NCI-H1417 treated with DMSO at 0.1 percent for 48 hours (cell line): ENCODE results near the gene TMEM239.
A peak's percentile ranks its signal among the peaks of the same experiment; 100 is the strongest.
"Not testable (repeated sequence)": the region's sequence is repeated elsewhere in the genome, so short reads cannot be mapped to it uniquely, and the experiment has no call there.

Experiments used
- DNase-seq: peaks from one replicate; lab custom pipeline; 2025; lab: John Stamatoyannopoulos, UW

Gene TMEM239

GRCh38 chr20:2820896-2821869 lies 5.0 kb downstream of the TMEM239 start:
- DNase-seq, result no peak

- no peak for DNase-seq
Observed at GRCh38 chr20:2822073-2822472, 5.9 kb downstream of the TMEM239 start.

GRCh38 chr20:2825761-2826160 lies 9.6 kb downstream of the TMEM239 start:
- no peak for DNase-seq

- no peak for DNase-seq
Observed at GRCh38 chr20:2826655-2827054, 10.5 kb downstream of the TMEM239 start.

GRCh38 chr20:2829376-2829775 lies 13.2 kb downstream of the TMEM239 start:
- no peak for DNase-seq

DNA sequence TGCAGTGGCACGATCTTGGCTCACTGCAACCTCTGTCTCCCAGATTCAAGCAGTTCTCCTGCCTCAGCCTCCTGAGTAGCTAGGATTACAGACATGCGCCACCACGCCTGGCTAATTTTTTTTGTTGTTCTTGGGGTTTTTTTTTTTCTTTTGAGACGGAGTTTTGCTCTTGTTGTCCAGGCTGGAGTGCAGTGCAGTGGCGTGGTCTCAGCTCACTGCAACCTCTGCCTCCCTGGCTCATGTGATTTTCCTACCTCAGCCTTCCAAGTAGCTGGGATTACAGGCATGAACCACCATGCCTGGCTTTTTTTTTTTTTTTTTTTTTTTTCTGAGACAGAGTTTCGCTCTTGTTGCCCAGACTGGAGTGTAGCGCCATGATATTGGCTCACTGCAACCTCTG lies 15.0 kb downstream of the TMEM239 start:
- DNase-seq, result not testable (repeated sequence)

DNA sequence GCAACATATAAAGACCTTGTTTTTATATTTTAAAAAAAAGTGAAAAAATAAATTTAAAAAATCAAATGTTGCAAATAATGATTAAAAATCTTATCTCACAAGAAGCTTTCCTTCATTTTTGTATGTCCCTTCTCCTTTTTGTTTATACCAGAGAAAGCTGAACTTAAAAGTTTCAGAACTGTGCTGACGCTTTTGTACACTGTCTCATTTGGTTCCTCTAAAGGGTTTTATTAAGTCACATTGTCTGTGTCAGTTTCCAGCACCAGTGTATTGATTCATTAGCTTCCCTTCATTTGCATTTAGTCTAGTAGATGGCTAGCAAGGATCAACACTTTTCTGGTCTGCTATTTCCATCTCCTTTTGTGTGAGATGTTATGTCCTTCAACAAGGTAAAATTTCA lies 17.6 kb downstream of the TMEM239 start:
- DNase-seq, result no peak

DNA sequence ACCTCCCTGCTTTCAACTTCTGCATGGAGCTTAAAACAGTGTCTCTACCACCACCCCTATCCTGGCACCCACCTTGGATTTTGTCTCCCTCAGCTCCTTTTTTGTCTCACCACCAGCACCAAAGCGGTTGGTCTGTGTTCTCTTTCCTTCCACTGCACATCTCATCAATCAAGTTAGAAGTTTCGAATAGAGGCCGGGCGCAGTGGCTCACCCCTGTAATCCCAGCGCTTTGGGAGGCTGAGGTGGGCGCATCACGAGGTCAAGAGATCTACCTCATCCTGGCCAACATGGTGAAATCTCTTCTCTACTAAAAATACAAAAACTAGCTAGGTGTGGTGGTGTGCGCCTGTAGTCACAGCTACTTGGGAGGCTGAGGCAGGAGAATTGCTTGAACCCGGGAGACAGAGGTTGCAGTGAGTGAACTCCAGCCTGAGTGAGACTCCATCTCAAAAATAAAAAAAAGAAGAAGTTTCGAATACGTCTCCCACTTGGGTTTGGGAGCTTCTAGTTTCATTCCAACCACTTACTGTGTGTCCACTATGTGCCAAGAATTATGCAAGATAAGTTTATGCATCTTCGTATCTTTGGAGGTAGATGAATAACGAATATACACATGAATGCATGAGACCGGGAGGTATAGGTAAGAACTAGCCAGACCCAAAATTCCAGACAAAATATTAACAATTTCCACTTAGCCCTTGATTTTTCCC lies 18.4 kb downstream of the TMEM239 start:
- DNase-seq, result no peak

GRCh38 chr20:2835331-2835796 lies 19.2 kb downstream of the TMEM239 start:
- no peak for DNase-seq

- no peak for DNase-seq
Observed at GRCh38 chr20:2836035-2836434, 19.9 kb downstream of the TMEM239 start.

DNA sequence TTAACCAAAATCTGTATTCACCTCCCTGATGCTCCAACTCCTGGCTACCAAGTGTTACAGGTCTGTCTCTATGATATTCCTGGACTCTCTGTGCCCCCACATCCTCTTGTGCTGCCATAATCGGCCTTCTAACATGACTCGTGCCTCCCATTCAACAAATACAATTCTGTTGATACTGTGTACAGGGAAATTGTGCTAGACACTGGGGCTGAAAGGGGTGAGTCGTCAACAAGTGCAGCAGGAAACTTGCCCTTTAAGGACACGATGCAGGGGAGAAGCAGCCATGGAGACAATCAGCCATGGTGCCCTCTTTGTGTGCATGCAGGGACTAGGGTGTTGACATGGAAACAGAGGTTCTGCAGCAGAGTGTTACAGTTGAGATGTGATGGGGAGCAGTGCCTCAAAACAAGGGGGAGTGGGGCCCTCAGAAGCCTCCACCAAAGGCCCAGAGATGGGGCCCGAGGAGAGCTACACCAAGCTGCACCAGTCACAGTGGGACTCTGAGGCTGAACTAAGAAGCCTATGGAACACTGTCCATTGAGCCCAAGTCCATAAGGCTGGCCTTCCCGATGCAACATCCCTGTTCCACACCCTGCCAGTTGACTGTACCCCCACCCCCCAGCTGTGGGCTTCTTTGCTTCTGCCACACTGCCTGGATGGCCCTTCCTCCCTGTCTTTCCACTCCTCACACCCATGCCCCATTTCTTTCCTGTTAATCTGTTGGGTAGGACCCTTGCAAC lies 21.2 kb downstream of the TMEM239 start:
- DNase-seq, result no peak

DNA sequence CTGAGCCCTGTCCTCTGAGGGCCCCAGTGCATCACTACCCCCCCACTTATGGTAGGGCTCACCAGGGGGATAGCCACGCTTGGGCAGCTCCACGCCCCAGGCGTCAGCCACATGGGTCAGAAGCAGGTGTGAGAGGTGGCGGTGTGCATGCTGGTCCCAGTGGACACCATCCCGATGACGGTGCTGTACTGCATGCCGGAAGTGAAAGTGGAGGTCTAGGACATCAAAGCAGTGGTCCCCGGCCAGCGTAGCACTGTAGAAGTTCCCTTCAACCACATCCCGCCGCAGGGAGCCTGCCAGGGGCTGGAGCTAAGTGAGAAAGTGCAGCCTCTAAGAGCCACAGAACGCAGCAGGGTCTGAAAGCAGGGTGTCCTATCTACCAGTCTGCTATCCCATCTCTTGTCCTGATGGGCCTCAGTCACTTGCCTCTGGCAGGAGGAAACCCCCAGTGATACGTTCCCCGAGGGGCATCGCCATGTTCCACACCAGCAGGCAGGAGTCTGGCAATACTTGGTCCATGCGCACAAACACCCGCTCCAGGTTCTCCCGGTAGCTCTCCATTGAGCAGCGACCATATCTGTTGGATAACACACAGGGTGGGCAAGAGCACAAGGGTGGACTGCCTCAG lies 22.1 kb downstream of the TMEM239 start:
- no peak for DNase-seq

DNA sequence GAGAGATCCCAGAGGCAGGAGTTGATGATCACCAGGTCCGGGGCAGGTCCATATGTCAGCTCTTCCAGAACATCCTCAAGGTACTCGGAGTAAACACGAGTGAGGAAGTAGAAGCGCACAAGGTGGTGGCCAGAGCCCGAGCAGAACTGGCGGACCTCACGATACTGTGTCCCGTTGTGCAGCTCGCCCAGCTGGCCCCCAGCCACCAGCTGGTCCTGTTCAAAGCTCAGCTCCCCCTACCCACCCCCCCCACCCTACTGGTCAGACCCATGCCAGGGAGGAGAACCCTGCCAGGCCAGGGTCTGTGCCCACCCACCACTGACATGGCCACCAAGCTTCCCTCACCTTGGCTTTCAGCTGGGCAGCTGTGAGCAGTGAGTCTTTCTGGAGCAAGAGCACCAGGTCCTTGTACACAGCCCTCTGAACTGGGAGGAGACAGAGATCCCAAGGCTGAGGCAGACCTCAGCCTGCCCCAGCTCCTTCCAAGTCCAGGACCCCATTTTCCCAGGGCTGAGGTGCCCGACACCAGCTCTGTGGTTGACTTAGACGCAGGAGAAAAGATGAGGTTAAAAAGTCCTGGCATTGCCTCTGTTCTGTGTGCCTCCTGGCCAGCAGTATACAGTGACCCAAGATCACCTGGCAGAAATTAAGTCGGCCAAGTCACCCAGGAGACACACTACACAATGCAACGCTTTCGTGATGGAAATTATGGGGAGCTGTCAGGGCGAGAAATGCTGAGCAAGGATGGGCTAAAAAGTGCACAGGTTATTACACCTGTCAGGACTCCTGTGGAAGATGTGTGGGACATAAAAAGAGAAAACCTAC lies 22.9 kb downstream of the TMEM239 start:
- no peak for DNase-seq

GRCh38 chr20:2839732-2840137 lies 23.6 kb downstream of the TMEM239 start:
- no peak for DNase-seq

DNA sequence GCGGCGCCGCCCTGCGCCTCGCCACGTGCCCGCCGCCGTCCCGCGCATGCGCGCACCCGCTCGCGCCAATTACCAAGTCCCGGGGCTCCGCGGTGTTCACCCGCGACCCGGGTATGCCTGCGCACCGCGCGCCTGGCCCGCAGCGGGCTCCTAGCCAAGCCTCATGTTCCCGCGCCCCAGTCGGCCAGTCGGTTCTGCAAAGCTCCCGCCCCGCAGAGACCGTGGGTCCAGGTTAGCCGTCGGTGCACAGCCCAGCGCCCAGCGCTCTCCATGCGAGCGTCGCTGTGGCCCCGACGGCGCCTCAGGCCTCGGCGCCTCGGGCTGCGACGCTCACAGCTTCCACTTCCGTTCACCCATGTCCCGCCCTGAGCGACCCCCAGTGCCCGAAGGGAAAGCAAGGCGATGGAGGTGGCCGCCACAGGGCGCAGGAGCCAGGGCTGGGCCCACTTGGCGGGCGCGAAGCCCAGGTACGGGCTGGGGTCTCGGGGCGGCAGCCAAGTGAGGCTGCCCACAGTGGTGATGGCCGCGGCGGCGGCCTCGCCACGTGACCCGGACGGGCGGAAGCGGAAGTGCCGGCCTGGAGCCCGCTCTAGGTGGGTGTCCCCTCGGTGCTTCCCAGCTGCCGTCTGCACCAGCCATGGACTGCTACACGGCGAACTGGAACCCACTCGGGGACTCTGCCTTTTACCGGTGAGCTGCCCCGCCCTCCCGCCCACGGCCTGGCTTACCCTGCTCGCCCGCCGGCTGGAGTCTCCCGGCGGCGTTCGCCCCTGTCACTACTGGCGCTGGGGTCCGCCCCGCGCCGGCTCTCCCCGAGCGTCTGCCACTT lies 24.2 kb downstream of the TMEM239 start, which contains the start of the genes PCED1A and VPS16:
Gene PCED1A, minus strand, starts transcription at position 518 of the 829 bp plus-strand sequence. CDS start 743 bp downstream, outside the sequence.
Gene VPS16, plus strand, starts transcription at position 608 of the 829 bp plus-strand sequence. Its CDS starts 30 bp downstream, at position 638.
- DNase-seq, result peak; percentile 44

GRCh38 chr20:2840967-2841531 lies 24.9 kb downstream of the TMEM239 start:
- DNase-seq, result no peak

- DNase-seq, result no peak
Observed at GRCh38 chr20:2845607-2846006, 29.4 kb downstream of the TMEM239 start.

DNA sequence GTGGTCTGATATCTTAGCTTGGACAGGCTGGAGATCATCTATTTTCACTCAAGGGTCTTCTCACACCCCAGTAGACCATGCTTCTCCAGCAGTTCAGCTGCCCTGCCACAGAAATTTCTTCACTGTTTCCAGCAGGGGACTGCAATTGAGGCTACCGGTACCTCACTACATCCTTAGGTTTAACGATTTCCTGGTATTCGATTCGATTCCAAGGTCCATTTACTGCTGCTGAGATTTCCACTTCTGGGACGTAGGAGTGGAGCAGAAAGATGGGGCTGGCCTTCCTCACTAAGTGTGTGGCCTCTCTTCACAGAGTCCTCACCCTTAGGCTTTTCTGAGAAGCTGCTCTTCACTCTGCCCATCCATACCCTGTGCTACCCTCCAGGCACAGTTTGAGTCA lies 30.5 kb downstream of the TMEM239 start:
- no peak for DNase-seq

DNA sequence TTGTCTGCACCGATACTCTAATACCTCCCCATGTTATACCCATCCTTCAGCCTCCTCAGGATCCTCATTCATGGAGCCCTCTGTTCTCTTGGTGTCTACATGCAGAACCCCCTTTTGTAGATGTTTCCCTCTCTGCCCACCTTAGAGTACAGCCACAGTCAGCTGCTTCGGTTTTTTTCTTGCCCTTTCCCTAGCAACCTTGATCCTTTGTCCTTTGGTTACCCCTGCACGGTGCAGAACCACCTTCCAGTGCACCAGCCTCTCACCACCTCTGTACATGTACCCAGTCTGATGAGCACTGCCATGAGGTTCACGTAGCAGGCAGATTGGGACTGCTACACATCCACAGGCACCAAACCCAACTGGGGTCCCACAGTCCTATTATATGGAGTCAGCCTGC lies 31.6 kb downstream of the TMEM239 start:
- DNase-seq, result no peak
